ENCODE data around the gene BLOC1S1.

BLOC1S1 gene

DNA sequence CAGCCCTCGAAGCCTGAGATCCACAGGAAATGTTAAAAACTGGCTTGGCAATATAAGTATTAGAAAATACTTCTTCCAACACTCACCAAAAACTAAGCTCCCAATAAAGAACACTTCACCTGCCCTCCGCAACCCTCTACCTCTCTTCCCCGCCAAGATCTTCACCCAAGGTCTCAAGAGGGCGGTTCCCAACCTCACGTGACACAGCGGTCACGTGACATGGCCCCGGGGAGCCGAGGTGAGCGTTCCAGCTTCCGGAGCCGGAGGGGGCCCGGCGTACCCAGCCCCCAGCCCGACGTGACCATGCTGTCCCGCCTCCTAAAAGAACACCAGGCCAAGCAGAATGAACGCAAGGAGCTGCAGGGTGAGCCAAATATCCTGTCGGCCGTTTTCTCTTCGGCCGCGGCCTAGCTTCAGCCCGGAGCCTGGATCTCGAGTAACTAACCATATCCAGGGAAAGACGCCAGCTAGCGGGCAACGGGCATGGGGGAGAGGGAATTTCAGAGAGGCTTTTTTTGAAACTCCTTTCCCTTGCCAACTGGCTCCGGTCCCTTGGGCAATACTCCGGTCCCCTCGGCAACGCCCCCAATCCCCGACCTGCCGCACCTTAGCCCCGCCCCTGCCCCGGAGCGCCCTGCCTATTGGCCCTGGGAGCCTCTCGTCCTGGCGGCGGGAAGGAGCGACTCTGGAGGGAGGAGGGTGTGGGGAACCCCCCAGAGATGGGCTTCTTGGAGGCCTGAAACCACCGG, at the start of gene BLOC1S1:
BLOC1S1 (plus strand) TSS at position 214 of the 749 bp plus-strand sequence; CDS start at position 220, 6 bp downstream.
- DNase-seq: peak; percentile 57

DNA sequence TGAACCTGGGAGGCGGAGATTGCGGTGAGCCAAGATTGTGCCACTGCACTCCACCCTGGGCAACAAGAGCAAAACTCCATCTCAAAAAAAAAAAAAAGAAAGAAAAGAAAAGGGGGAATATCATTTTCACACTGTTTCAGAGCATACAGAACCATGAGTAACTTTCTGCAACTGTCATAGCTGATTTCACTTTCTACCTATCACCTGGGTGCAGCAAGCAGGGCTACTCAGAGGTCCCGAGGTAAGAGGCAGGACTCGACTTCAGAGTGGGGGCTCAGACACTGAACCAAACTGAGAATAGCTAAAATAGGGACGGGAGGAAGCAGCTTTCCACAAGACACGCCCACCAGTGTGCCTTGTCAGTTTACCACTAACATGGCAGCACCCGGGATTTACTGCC, 49.3 kb upstream of the BLOC1S1 start:
- DNase-seq: no peak

DNA sequence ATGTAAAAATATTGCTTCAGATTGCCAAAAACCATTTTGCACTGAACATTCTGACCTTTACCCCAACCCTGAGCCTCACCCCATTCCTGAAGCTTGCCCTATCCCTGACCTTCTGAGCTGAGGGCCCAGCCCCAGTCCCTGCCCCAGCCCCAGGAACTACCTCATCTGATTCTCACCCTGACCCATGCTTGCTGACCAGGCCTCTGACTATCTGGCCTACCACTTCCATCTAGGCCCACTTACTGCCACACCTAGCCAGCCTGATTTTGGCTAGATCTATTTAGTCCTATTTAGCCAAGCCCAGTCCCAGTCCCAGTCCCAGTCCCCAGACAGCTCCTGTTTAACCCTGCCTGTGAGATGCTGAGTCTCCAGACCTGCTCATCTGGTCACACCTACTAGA, 45.6 kb upstream of the BLOC1S1 start:
- DNase-seq: no peak

DNA sequence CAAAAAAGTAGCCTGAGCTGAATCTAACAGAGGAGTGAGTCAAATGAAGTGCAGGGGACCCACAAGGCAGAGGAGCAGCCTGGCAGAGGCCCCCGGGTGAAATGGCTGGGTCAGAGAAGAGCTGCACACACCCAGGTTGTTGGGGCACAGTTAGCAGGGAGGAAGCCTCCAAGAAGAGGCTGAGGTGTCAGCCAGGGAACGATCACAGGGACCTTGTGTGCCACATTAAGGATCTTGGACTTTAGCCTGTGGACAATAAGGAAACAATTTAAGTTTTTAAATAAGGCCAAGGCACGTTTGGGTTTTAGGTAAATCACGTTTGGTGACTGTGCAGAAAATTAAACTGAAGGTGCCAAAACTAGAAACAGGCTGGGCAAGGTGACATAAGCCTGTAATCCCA, 44.1 kb upstream of the BLOC1S1 start:
- no peak for DNase-seq

DNA sequence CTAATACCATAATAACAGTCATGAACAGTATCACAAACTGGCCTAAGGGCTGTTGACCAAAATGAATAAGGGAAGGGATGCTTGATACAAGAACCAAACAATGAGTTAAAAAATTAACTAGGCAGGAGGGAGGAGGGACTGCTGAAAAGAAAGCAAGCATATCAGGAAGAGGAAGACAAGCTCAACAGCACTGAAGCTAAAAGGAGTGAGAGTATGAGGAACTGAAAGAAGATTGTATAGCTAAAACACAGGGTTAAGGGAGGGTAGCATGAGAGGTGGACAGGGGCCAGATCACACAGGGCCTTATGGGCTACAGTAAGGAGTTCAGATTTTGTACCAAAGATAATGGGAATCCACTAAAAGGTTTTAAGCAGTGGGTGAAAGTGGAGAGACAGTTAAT, 42.2 kb upstream of the BLOC1S1 start:
- DNase-seq: no peak

DNA sequence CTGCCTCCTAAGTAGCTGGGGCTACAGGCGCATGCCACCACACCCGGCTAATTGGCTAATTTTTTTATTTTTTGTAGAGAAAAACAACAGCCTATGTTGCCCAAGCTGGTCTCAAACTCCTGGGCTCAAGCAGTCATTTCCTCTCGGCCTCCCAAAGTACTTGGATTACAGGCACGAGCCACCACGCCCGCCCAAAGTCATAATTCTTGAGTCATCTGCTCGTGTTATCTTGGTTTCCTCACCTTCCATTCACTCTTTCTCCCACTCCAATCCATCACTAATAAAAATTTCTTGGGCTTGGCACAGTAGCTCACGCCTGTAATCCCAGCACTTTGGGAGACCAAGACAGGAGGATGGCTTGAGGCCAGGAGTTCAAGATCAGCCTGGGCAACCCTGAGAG, 40.2 kb upstream of the BLOC1S1 start:
- DNase-seq: no peak

DNA sequence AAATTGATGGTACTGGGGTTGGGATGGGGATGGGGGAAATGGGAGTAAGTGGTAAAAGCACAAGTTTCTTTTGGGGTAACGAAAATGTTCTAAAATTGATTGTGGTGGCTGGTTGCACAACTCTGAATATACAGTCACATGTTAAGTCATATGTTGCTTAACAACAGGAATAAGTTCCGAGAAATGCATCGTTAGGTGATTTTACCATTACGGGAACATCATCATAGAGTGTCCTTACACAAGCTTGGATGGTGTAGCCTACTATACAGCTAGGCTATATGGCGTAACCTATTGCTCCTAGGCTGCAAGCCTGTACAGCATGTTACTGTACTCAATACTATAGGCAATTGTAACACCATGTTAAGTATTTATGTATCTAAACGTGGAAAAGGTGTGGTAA, 39.1 kb upstream of the BLOC1S1 start:
- DNase-seq: no peak

DNA sequence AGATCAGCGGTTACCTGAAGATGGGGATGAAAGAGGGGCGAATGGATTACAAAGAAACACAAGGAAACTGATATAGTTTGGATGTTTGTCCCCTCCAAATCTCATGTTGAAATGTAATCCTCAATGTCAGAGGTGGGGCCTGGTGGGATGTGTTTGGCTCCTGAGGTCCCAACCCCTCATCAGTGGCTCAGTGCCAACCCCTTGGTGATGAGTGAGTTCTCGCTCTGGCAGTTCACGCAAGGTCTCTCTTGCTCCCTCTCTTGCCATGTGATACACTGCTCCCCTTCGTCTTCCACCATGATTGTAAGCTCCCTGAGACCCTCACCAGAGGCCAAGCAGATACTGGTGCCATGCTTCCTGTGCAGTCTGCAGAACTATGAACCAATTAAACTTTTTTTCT, 36.2 kb upstream of the BLOC1S1 start:
- no peak for DNase-seq

DNA sequence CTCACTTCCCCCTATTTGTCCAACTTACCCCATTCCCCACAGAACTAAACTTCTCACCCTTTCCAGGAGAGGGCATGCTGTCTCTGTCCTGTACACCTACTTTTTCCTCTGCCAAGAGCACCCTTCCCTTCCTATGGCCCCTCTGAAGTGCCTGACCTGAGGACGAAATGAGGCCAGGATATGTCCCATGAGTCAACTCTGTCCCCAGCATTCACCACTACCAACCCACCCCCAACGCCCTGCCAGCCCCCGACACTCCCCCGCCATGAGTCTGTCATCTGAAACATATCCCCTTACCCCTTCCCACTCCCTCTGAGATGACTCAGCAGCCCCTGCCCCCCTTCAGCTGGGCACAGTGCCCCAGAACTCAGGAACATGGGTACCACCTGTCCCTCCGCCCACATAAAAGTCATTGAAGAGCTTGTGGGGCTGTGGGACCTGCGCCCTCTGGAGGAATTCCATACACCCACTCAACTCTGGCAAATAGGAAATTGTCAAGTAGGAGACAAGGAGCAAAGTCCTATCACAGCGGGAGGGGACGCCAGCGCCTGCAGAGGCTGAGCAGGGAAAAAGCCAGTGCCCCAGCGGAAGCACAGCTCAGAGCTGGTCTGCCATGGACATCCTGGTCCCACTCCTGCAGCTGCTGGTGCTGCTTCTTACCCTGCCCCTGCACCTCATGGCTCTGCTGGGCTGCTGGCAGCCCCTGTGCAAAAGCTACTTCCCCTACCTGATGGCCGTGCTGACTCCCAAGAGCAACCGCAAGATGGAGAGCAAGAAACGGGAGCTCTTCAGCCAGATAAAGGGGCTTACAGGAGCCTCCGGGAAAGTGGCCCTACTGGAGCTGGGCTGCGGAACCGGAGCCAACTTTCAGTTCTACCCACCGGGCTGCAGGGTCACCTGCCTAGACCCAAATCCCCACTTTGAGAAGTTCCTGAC, 34.4 kb upstream of the BLOC1S1 start:
- no peak for DNase-seq

DNA sequence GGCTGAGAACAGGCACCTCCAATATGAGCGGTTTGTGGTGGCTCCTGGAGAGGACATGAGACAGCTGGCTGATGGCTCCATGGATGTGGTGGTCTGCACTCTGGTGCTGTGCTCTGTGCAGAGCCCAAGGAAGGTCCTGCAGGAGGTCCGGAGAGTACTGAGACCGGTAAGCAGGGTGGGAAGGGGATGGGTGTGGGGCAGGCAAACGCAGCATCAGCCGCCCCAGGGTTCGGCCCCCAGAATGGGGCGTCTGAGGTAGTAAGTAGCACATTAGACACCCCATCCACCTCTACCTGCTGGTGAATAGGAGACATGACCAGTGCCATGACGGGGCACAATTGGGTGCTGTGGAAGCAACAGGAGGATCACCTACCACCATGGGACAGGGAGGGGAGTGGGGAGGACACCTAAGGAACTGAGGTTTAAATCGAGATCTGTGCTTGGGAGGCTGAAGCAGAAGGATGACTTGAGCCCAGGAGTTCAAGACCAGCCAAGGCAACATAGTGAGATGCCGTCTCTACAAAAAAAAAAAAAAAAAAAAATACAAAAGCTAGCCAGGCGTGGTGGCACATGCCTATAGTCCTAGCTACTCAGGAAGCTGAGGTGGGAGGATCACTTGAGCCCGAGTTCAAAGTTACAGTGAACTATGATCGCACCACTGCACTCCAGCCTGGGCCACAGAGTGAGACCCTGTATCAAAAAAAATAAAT, 33.6 kb upstream of the BLOC1S1 start:
- no peak for DNase-seq

DNA sequence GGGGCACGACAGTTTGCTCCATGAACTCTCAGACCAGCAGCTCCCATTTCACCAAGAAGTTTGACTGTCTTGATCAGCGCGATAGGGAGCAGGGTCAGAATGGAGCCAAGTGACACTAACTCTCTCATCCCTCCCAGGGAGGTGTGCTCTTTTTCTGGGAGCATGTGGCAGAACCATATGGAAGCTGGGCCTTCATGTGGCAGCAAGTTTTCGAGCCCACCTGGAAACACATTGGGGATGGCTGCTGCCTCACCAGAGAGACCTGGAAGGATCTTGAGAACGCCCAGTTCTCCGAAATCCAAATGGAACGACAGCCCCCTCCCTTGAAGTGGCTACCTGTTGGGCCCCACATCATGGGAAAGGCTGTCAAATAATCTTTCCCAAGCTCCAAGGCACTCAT, 32.2 kb upstream of the BLOC1S1 start:
- DNase-seq: no peak

DNA sequence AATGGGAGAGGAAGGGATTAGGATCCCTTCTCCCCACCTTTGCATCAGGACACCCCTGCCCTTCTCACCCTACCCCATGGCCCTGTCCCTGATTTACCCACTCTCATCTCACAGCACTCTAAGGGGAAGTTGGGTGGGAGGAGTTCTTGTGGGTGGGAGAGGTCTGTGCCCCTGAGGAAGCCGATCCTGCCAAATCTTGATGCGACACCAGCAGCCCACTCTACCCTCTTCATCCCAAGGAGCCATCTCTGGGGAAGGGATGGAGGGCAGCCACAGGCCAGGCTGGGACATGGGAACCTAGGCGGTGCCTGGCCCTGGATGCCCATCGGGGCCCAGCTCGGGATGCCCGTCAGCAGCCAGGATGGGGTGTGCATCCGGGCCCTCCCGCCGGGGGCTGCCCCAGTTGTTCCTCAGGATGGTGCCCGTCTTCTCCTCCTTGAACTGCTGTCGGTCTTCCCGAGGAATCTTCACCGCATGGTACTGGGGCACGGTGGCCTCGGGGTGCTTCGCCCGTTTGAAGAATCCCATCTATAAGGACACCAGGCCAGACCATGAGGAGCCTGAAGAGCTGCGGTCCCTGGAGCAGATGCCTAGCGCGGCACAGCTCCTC, 31.0 kb upstream of the BLOC1S1 start:
- no peak for DNase-seq

DNA sequence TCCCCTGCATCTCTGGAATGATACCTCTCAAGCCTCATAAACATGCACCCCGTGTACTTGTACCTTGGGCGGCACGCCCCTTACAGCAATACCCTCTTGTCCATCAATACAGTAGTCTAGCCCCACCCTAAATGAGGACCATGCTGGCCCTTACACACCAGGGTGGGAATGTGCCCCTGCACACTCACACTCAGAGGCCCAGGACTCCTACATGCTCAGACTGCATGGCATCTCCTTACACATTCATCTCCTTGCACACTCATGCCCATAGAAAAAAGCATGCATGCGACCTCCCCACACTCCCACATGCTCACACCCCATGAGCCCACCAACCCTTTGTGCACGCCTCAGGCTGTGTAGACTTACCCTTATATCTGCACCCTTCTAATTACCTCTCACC, 30.2 kb upstream of the BLOC1S1 start:
- DNase-seq: no peak

DNA sequence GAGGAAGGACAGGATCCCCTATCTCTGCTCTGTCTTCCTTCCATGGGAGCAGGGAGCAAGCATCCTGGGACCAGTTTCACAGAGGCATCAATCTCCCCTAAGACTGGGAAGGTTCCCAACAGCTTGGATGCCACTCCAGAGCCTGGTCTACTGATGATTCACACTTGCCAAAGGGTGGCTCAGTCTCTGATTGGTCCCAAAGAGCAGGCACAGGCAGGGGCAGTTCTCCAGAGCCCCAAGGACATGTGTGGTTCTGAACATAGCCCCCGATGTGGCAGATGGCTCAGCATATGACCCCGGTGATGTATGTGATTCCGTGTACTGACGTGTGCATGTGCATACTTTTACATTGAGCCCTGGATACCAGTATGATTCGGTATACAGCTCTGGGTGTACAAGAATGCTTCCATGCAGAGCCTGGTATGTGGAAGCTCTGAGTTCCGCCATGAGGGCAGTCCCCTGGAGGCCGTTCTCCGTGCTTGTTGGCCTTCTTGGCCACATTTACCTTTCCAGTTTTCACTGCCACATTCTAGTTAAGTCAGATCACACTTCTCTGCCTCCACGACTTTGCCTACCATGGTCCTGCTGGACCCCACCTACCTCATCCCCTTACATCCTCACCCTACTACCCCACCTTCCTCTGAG, 29.4 kb upstream of the BLOC1S1 start:
- no peak for DNase-seq

DNA sequence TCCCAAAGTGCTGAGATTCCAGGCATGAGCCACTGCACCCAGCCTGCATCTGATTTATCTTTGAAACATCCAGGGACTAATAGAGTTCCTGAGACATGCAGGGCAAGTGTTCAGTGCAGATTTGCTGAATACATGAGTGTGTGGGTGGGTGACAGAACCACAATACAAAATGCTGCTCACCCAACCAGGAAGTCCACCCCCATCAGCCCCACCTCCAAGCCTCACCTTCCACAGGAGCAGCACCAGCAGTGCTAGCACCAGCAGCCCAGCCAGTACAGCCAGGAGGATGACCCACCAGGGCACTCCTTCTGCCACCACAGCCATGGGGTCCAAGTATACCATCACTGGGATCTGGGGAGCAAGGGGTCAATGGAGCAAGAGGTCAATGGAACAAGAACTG, 28.1 kb upstream of the BLOC1S1 start:
- no peak for DNase-seq

DNA sequence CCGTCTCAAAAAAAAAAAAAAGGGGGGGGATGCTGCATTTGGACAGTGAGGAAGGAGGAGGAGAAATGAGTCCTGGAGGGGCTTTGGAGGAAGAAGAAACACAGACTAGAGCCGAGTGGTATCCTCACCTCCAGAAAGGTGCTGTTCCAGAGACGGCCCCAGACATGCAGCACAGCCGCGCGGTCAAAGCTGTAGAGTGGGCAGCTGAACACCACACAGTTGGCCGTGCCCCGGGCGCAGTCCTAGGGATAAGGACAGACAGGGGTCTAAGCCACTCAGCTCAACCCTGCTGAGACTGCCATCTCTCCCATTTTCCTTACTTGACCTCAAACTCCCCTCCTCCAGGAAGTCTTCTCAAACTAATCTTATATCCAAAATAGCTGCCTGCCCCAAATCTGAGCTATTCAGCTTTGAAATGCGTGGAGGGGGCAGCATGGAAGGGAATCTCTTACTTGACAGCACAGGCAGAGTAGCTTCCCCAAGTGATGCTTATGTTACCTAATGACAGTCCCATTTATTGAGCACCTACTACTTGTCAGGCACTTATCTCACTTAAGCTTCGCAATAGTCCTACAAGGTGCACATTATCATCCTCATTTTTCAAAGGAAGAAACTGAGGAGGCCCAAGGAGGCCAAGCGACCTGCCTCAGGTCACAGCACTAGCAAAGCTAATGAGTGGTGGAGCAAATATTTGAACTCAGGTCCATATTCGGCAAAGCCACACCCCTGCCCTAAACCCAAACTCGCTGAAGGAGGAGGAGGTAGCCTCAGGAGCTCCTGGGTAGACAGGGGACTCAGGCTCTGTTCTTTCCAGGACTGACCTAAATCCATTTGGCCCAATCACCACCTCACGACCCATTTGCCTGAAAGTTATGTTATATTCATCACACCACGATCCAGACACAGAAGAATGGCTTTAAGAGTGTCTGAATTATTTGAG, 26.9 kb upstream of the BLOC1S1 start:
- DNase-seq: no peak

DNA sequence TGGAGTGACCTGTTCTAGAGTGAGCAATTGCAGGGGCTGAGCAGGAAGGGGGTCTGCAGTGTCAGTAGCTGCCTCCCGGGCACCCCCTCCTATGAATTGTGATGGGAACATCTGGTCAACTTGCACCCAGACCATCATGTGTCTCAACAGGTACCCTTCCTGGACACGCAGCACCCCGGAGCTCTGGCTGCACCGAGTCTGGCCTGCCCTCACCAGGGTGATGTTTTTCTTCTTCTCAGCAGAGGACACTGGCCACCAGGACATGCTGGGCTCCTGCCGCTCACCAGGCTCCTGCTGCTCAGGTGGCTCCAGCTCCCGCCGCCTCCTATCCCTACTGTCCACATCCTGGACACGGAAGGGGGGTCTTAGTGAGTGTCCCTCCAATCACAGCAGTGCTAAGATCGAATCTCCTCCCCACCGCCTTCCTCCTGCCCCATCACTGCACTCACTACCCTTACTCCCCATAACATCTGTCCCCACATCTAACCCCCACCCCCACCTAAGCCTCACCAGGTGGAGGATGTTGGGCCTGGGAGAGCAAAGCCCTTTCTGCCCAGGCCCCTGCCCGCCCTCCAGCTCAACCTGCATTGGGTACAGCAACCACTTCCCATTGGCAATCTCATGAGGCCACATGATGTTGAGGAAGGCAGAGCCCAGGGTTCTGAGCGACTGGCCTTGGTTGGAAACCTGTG, 23.1 kb upstream of the BLOC1S1 start:
- DNase-seq: no peak

DNA sequence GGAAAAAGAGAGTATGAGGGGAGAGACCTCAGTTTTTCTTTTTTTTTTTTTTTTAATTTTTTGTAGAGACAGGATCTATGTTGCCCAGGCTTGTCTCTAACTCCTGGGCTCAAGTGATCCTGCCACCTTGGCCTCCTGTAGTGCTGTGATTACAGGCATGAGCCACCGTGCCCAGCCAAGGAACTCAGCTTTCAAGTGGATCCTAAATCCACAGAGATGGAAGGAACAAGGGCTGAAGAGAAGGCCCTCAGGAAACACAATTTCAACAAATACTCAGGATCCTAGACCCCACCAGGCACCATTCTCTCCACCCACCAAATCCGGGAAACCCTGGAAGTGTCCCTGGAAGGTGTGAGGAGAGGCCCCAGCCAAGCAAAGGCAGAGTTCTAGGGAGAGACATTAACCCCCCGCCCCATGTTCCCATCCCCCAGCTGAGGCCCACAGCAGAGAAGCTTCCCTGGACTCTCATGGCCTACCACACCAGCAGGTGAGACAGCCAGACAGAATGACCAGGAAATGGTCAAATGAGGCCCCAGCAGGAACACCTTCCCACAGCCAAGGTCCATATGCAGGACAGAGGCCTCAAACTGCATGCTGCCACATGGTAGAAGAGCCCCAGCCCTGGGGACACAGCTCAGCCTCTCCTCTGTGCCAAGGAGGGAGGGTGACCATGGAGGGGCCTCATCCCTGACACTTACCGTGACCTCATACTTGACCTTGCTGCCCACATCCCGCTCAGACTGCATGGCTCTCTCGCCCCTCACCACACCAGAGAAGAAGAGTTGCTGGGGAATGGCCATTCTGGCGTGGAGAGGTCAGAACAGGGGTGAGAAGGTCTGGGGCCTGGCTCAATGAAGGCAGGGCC, 22.3 kb upstream of the BLOC1S1 start:
- DNase-seq: no peak

DNA sequence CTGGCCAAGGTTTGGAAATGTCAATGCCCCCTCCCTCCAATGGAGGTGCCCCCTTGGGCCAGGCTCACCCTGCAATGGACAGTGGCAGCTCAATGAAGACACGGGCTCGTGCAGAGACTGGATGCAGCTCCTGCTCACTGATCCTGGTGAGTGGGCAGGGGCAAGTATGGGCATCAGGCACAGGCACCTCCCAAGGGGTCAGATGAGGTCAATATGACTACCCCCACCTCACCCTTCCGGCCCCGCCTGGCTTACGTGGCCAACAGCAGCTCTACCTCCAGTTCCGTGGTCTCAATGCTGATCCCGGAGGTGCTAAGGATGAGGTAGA, 21.7 kb upstream of the BLOC1S1 start:
- DNase-seq: no peak

DNA sequence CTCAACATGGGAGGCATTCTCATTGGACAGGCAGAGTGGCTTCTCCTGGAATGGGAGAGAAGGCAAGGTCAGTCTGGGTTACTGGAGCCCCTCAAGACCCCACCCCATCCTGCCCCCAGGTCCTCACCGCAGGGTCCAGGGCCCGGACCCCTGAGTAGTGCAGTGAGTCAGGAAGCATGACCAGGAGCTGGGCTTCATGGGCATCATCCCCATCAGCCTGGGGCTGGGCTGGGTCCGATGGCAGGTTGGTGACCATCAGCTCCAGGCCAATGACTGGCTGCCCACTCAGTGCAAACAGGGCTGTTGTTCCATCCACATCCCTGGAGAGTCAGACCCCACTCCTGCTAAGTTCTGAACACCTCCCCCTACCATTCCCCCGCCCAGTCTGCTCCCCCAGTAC, 21.2 kb upstream of the BLOC1S1 start:
- DNase-seq: no peak

Measured in SHP77 treated with DMSO at 0.1 percent for 48 hours (cell line).